ENCODE results near the gene RBMX. TPM values are rescaled to one million over a fixed set of nuclear protein-coding genes. Genes with fewer than 3 reads are reported as not detected.
"Not testable (repeated sequence)": the region's sequence is repeated elsewhere in the genome, so short reads cannot be mapped to it uniquely, and the experiment has no call there.

Gene RBMX
- total RNA-seq, 2 donors from 2014 or later: 380 to 396 TPM

DNA sequence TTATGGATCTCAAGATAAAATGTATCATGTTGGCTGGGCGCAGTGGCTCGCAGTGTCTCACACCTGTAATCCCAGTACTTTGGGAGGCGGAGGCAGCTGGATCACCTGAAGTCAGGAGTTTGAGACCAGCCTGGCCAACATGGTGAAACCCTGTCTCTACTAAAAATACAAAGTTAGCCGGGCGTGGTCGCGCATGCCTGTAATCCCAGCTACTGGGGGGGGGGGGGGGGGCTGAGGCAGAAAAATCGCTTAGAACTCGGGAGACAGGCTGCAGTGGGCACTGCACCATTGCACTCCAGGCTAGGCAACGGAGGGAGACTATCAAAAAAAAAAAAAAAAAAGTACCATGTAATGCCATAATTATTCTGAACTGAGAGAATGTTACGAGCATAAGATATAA is 2.1 kb downstream of the RBMX start:
- Mint-ChIP-seq H3K4me1 (no peaks in the 10 kb centered on the region), H3K4me3 (peak overlapping the region; percentile 96), H3K27me3 (ENCODE audit: insufficient read depth) (no peaks in the 10 kb centered on the region), H3K27ac (no peak overlapping the region), H3K36me3 (ENCODE audit: low read depth) (peaks cover 59% of the 10 kb centered on the region), H3K9me3 (peaks cover 65% of the 10 kb centered on the region)
- no peak for DNase-seq
- TF ChIP-seq, protein P1, sequence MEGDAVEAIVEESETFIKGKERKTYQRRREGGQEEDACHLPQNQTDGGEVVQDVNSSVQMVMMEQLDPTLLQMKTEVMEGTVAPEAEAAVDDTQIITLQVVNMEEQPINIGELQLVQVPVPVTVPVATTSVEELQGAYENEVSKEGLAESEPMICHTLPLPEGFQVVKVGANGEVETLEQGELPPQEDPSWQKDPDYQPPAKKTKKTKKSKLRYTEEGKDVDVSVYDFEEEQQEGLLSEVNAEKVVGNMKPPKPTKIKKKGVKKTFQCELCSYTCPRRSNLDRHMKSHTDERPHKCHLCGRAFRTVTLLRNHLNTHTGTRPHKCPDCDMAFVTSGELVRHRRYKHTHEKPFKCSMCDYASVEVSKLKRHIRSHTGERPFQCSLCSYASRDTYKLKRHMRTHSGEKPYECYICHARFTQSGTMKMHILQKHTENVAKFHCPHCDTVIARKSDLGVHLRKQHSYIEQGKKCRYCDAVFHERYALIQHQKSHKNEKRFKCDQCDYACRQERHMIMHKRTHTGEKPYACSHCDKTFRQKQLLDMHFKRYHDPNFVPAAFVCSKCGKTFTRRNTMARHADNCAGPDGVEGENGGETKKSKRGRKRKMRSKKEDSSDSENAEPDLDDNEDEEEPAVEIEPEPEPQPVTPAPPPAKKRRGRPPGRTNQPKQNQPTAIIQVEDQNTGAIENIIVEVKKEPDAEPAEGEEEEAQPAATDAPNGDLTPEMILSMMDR (conservative IDR thresholded peaks at IDR 0.05): no peak
- WGBS, 2 experiments (ENCODE audit: insufficient coverage in 1 of 2, insufficient read length in 1 of 2): 96 to 100% methylated on average over 3 of the region's 11 CpGs
- Histone ChIP-seq H3K27ac (ENCODE audit: low read depth, low read length) (no peak overlapping the region), H3K9ac (ENCODE audit: extremely low read depth, low read length, poor library complexity, severe bottlenecking) (peak overlapping the region; percentile 99), H3K27me3 (ENCODE audit: control insufficient read depth, insufficient read depth, low read length, poor library complexity, severe bottlenecking) (no peaks in the 10 kb centered on the region), H3K36me3 (ENCODE audit: control insufficient read depth, insufficient read depth, low read length) (peaks cover 49% of the 10 kb centered on the region), H3K4me1 (ENCODE audit: control insufficient read depth, insufficient read depth, low read length) (no peaks in the 10 kb centered on the region), H3K9me3 (ENCODE audit: control insufficient read depth, low read length) (no peaks in the 10 kb centered on the region), H3K4me3 (ENCODE audit: low read length) (peak overlapping the region; percentile 99)

DNA sequence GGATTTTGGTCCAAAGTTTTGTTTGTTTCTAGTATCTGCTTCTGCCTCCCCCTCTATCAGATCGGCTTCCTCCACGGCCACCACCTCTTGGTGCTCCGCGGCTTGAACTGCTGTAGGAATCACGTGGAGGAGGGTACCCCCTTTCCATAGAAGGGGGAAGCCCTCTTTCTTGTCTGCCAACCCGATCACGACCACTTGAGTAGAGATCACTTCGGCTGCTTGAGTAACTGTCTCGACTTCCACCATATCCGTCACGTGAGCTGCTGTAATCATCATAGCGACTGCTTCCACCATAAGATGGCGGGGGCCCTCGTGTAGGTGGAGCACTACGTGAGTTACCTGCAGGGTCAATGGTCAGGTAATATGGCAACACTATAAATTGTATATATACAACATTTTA is 6.4 kb downstream of the RBMX start:
- not testable (repeated sequence) for H3K27ac ChIP-seq (ENCODE audit: low read depth, low read length); H3K9me3 ChIP-seq (ENCODE audit: control insufficient read depth, low read length); H3K27me3 ChIP-seq (ENCODE audit: control insufficient read depth, insufficient read depth, low read length, poor library complexity, severe bottlenecking); H3K4me1 Mint-ChIP-seq; DNase-seq; H3K4me3 ChIP-seq (ENCODE audit: low read length); H3K4me1 ChIP-seq (ENCODE audit: control insufficient read depth, insufficient read depth, low read length); H3K4me3 Mint-ChIP-seq; H3K9ac ChIP-seq (ENCODE audit: extremely low read depth, low read length, poor library complexity, severe bottlenecking); H3K27me3 Mint-ChIP-seq (ENCODE audit: insufficient read depth)
- H3K27ac Mint-ChIP-seq: peak overlapping the region; percentile 36
- peaks cover 53% of the 10 kb centered on the region for H3K9me3 Mint-ChIP-seq
- H3K36me3 ChIP-seq (ENCODE audit: control insufficient read depth, insufficient read depth, low read length): peaks cover 74% of the 10 kb centered on the region
- 92% methylated on average over 10 of the region's 15 CpGs; no CpG with 5 or more reads in 1 of the 2 experiments for WGBS, 2 experiments (ENCODE audit: insufficient coverage in 1 of 2, insufficient read length in 1 of 2)
- peaks cover 81% of the 10 kb centered on the region for H3K36me3 Mint-ChIP-seq (ENCODE audit: low read depth)

DNA sequence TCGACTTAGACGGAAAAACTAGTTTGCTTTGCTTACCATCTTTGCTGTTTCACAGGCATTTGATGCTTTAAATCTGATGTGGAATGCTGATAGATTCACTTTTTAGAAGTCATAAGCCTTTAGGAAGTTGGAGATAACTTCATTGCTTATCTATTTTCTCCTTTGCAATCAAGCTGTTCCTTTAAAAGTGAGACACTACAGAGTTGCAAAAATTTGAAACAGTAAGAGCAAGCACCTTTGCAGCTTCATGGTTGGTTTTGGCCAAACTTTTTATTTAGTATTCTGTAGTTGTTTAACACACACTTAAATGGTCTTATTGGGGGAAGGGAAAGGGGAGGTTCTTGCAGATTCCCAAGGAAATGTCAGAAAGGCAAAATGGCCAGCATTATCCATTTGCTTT is 7.3 kb downstream of the RBMX start:
- not testable (repeated sequence) for H3K4me1 Mint-ChIP-seq; H3K9me3 ChIP-seq (ENCODE audit: control insufficient read depth, low read length); H3K27me3 Mint-ChIP-seq (ENCODE audit: insufficient read depth); H3K27ac Mint-ChIP-seq; H3K4me1 ChIP-seq (ENCODE audit: control insufficient read depth, insufficient read depth, low read length); H3K9ac ChIP-seq (ENCODE audit: extremely low read depth, low read length, poor library complexity, severe bottlenecking); DNase-seq; H3K4me3 ChIP-seq (ENCODE audit: low read length); H3K4me3 Mint-ChIP-seq; H3K27ac ChIP-seq (ENCODE audit: low read depth, low read length); H3K27me3 ChIP-seq (ENCODE audit: control insufficient read depth, insufficient read depth, low read length, poor library complexity, severe bottlenecking)
- Mint-ChIP-seq H3K36me3 (ENCODE audit: low read depth) (peaks cover 81% of the 10 kb centered on the region), H3K9me3 (peaks cover 50% of the 10 kb centered on the region)
- H3K36me3 ChIP-seq (ENCODE audit: control insufficient read depth, insufficient read depth, low read length): peaks cover 75% of the 10 kb centered on the region
- 100% methylated on average over 2 of the region's 2 CpGs for WGBS, 2 experiments (ENCODE audit: insufficient coverage in 1 of 2, insufficient read length in 1 of 2)

DNA sequence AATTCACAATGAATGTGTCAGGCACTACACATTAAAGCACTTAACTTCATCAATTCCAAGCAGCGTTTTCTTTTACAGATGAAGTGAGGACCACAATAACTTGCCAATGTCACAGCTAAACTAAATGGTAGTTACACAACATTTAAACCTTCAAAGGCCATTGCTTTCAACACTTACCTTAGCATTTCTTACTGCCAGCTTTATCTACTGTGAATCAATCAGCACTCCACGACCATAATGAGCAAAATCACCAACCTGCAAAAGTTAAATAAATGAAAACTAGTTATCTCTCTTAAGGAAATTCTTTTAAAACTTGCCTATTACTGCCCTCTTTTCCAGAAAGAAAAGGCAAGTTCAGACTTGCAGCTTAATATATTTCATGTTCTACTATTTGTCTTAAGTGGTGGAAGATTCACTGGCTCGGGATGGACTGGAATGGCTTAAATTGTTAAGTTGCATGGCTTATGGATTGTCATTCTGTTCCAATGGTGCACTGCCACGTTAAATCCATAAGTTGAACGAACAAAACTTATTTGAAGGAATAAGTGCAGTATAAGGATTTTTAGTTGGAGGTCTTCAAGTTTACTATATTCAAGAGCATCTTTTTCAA is 8.3 kb downstream of the RBMX start:
- Histone ChIP-seq H3K4me1 (ENCODE audit: control insufficient read depth, insufficient read depth, low read length) (no peaks in the 10 kb centered on the region), H3K4me3 (ENCODE audit: low read length) (no peak overlapping the region), H3K27ac (ENCODE audit: low read depth, low read length) (no peak overlapping the region), H3K9ac (ENCODE audit: extremely low read depth, low read length, poor library complexity, severe bottlenecking) (no peak overlapping the region), H3K36me3 (ENCODE audit: control insufficient read depth, insufficient read depth, low read length) (peaks cover 75% of the 10 kb centered on the region), H3K9me3 (ENCODE audit: control insufficient read depth, low read length) (no peaks in the 10 kb centered on the region), H3K27me3 (ENCODE audit: control insufficient read depth, insufficient read depth, low read length, poor library complexity, severe bottlenecking) (no peaks in the 10 kb centered on the region)
- TF ChIP-seq, protein P1 (conservative IDR thresholded peaks at IDR 0.05): no peak
- Mint-ChIP-seq H3K4me1 (no peaks in the 10 kb centered on the region), H3K36me3 (ENCODE audit: low read depth) (peaks cover 81% of the 10 kb centered on the region), H3K27ac (no peak overlapping the region), H3K27me3 (ENCODE audit: insufficient read depth) (no peaks in the 10 kb centered on the region), H3K4me3 (no peak overlapping the region), H3K9me3 (peaks cover 48% of the 10 kb centered on the region)
- 91 to 100% methylated on average over 2 to 5 of the region's 5 CpGs for WGBS, 2 experiments (ENCODE audit: insufficient coverage in 1 of 2, insufficient read length in 1 of 2)
- no peak for DNase-seq

Measured in endodermal cell (in vitro differentiated cells).